HTERT RPE-1 (cell line): ENCODE measurements around the gene RGS7.
"Not testable (repeated sequence)": the region's sequence is repeated elsewhere in the genome, so short reads cannot be mapped to it uniquely, and the experiment has no call there.

Experiments used
- in situ Hi-C: fragments of 300-500 bp; cut with MboI; formaldehyde crosslinking; loops from 4 replicates; pipeline ENCODE4 v1.14.3; 2020; ENCODE audit warnings: low sequenced_read_pairs

The RGS7 gene

DNA sequence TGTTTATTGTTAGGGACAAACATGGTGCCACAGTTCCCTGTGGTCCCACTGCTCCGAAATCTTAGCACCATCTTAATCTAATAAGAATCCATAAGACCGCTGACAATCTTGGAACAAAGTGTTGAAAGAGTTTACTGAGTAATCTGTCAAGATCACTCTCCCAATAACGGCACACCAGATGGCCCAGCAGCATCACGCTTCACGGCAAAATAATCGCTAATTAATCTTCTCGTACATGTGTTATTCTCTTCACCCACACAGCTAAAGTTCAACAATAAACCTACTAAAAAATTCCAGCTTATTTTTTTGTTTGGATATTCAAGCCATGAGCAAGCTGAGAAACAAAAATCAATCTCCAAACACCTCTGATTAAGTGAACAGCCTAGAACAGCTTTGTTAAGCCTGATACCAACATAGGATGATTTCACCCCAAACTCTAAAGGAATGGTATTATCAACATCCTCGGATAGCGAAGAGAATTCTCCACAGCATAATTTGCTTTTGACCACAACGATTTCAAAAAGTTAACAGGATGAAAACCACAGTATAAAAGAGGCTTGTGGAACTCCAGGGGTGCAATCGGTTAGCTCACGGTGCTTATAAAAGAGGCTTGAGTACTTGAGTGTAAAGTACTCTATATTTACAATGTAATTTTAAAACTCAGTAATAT lies 415.2 kb downstream of the RGS7 start:
- in situ Hi-C loops: no loop called here

DNA sequence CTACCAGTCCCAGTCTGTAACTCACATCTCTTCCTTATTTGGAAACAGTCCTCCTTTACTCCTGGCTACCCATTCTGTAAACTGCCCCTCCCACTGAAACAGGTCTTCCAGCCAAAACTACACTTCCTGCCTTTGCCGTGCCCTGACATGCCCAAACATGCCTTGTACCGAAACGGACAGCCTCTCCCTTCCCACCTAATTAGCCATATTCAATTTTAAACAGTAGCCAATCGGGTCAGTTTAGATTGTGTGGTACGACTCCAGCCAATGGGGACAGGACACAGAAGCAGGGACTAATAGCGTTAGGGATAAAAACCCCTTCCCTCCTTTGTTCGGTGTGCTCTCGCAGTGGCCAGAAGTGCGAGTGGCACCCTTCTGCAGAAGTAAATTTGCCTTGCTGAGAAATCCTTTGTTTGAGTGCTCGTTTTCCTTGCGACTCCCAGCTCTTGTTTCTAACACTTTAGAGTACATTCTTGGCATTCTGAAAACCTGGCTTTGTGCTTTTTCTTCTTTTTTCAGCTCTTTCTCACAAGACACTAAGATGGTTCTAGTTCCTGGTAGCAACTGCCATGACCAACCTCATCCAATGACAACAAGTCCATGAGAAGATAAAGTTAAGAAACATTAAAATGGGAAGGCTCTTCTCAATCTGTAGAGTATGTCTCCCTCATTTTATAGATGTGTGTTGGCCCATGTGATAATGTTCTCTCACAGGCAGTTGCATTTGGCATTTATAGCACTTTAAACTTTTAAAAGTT lies 419.9 kb downstream of the RGS7 start:
- in situ Hi-C loops: no loop called here

DNA sequence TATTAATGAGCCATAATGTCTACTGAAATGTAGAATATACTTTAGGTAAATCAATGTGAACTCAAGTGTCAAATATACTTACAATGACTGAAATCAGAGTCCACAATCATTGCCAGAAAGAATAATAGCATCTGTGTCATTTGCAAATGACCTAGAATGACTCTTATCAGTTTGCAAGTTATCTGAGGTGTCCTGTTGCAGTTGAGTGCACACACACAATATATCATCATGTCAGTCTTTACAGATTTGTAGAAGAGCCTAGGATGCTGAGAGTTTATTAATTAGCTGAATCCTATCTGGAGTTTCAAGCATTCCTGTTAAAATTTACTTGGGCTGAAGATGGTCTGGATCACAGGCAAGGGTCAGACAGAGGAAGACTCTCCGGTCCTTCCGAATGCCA lies 421.1 kb downstream of the RGS7 start:
- in situ Hi-C loops: no loop called here

DNA sequence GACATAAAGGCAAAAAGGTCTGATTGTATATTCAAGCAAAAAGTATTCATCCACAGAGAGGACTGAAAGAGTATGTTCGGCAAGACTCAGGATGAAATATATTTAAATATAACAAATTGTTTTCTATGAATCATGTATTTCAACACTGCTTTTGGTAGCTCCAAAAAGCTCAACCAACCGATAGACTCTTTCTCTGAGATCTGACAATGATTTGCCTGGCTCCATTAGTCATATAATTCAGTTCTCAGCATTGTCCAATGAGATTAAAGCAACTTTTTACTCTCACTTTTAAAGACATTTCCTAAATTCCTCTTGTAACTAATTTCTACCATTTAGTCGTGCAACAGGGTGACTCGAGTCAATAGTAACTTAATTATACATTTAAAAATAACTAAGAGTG lies 426.0 kb downstream of the RGS7 start:
- in situ Hi-C loops: no loop called here

DNA sequence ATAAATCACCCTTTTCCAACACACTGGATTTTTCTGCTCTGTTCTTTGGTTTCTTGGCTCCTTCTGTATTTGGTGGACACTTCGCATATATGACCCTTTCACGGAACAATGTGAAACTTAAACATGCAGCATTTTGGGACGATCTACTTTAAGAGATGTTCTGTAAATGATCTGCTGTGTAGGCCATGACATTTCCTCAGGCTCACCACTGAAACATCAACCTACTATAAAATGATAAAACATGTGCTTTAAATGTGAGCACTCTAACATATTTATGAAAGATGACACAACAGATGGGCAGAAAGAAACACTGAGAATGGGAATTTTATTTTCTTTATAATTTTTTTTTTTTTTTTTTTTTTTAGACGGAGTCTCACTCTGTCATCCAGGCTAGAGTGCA lies 428.7 kb downstream of the RGS7 start:
- in situ Hi-C loops: no loop called here

DNA sequence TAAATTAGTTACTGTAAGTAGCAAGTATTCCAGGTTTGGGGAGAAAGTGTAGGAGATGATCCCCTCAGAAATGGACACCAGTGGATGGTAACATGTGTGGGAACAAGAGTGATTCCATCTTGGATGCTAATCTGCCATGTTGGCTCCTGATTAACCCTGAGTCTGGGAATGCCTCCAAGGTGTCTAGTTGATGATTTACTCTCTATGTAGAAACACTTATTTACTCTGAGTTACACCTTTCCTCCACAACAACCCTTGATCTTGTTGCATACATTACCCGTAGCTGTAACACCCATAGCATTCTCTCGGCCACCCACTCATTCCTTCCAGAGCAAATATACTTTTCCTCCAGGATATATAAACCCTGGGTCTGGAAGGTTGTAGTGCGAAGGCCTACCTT lies 429.2 kb downstream of the RGS7 start:
- in situ Hi-C loops: no loop called here

DNA sequence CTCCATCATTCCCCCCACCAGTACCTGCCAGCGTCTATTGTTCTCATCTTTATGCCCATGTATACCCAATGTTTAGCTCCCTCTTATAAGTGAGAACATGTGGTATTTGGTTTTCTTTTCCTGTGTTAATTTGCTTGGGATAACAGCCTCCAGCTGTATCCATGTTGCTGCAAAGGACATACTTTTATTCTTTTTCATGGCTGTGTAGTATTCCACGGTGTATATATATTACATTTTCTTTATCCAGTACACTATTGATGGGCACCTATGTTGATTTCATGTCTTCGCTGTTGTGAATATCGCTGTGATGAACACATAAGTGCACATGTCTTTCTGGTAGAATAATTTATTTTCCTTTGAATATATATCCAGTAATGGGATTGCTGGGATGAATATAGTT lies 431.7 kb downstream of the RGS7 start:
- in situ Hi-C loops: no loop called here

DNA sequence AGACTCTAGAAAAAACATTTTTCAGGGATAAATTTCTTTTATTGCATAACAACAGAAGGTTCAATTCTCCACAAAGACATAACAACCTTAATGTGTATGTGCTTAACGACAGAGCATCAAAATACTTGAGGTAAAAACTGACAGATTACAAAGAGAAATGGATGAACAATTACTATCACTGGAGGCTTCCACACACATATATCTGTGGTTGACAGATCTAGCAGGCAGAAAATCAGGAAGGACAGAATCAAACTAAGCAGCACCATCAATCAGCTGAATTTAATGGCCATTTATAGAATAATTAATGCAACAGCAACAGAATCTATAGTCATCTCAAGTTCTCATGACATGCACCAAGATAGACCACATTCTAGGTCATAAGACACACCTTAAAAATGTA lies 439.0 kb downstream of the RGS7 start:
- in situ Hi-C loops: no loop called here

DNA sequence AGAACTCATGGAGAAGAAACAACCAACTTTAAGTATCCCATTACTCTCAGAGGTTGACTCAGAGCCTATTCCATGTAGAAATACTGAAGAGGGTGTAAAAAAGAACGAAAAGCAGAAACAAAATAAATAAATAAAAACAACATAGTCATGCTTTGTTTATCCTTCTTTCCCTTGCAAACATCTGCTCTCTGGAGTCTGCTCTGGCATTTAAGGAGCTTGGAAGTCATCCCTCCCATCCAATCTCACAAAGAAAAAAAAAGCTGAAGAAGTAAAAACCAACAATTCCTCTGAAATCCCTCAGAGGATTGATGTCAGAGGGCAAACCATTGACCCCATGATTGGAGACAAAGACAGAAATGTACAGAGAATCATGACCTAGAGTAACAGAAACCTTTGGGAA lies 442.5 kb downstream of the RGS7 start:
- in situ Hi-C loops: no loop called here

DNA sequence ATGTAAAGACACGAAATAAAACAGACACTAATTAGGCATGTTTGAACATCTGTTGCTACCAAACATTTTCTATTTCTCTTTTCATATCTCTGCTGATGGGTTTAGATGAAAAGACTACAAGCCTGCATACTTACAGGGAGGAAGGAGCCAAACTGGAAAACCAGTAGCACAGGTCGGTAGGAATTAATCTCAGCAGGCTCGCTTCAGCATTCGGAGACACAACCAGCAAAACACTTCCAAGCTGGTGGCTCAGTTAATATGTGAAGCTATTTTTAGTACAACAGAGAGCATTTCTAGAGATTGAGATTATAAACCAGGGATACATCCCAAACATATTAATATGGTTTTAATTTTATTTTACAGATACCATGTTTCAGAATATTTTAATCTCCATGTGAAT lies 444.2 kb downstream of the RGS7 start:
- in situ Hi-C loops: no loop called here

DNA sequence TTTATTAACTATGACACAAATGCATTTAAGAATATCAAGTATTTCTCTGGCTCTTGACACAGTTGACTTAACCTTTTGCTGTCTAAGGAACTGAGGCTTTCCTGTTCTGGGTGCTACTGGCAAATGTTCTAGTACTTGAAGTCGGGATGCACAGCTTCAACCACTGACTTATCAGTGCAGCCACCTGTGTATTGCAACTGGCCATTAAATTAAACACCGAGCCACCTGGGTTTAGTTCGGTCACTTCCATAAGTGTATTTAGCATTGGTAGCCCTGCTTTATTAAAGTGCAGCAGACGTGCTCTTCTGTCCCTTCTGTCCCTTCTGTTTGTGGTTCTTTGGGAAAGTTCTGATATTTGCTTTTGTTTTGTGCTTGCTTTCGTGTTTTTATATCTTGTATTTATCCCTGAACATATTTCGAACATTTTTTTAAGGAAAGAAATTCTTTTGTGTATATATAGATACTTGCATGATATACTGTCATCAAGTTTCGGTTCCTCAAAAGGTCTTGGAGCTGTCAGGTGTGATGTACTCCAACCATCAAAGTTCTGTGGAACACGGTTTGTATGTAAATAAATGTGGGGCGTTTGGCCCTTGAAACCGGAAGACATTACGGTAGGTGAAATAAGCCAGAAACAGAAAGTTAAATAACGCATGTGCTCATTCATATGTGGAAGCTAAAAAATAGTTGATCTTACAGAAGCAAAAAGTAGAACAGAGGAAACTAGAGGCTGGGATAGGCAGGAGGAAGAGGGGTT lies 447.1 kb downstream of the RGS7 start:
- in situ Hi-C loops: no loop called here

DNA sequence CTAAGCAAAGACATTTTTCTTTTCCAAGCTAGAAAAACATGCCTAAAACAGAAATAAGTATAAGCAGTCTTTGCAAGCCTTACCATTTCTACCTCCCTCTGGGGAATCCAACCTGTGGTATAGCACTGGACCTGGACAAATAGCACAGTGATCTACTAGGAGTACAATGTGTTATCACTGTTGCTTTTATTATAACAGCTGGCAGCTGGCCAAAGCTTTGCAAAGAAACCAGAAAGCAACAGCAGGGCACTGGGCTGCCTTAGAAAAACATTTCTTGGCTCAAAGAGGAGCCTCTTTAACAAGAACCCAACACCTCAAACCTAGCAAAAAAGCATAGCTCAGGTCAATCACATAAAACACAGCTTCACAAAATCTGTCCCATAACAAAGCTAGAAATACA lies 450.5 kb downstream of the RGS7 start:
- in situ Hi-C loops: no loop called here

DNA sequence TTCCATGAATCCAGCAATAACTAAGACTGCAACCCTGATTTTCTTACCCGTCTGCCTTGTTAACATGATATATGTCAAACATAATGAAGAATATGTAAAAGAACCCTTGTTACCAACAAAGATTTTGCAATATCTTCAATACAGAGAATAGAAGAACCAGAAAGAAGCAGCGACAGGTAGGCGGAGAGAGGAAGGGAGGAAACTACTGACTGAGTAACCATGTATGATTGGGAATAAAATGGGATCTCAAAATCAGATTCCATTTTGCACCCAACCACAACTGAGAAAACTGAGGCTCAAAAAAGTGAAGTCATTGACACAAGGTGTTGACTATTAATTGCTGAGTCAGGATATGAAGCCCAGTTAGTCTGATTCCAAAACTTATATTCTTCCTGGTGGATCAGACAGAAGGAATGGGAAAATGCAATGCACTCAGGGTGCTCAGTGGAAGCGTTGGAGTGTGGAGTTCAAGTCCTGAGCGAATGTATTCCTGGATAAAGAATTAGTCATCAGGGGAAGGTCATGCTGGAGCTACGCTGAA lies 451.7 kb downstream of the RGS7 start:
- in situ Hi-C loops: no loop called here

DNA sequence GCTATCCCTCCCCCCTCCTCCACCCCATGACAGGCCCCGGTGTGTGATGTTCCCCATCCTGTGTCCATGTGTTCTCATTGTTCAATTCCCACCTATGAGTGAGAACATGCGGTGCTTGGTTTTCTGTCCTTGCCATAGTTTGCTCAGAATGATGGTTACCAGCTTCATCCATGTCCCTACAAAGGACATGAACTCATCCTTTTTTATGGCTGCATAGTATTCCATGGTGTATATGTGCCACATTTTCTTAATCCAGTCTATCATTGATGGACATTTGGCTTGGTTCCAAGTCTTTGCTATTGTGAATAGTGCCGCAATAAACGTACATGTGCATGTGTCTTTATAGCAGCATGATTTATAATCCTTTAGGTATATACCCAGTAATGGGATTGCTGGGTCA lies 461.6 kb downstream of the RGS7 start:
- in situ Hi-C loops: not testable (repeated sequence)

DNA sequence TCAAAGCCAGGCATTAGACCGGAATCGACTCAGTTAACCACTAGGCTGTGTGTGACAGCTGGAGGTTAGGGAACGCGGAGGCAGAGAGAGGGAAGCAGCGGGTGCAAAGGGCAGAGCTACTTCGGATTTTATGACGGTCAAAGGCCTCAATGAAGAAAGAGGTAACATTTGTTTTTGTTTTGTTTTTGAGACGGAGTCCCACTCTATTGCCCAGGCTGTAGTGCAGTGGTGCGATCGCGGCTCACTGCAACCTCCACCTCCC lies 468.3 kb downstream of the RGS7 start:
- in situ Hi-C loops: no loop called here

DNA sequence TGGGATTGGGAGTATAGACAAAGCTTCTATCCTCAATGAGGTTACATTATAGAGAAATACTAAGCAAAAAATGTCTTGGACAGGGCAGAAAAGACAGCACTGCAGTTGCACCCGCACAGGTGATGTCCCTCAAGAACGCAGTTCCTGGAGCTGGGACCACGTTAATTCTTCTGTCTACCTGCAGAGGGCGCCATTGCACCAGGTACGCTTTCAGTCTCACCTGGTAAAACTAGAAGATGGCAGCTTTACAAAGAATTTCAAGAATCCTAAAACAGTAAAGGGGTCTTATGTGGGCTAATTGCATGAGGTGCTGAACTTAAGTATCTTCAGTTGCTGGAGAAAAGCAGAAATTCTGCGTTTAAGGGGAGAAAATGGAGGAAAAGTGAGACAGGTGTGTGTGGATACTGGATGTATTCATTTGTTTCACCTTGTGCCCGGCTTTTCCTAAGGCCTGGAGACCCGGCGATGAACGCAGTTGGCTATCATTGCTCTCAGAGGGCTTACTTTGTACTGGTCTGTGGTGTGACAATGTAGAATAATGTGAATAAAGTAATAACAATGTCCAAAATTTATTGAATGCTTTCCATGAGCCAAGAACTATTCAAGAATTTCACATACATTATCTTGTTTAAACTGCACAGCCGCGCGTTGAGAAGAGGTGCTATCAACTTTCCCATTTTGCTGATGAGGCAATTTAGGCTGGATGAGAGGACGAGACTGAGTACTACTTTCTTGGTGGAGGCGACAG lies 468.8 kb downstream of the RGS7 start:
- in situ Hi-C loops: no loop called here

DNA sequence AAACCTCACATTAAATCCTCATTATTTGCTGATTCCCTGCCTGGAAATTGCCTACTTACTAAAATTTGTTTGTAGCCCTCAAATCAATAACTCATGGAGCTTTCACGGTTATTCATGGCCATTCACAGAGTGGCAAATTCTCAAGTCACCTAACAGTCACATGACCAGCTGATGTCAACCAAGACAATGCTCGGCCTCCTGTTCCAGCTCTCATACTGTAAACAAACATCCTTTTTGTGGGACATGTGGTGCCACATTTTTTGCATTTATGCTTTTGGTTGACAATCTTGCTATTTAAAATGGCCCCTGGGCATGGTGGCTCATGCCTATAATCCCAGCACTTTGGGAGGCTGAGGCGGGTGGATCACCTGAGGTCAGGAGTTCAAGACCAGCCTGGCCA lies 473.5 kb downstream of the RGS7 start:
- in situ Hi-C loops: no loop called here

DNA sequence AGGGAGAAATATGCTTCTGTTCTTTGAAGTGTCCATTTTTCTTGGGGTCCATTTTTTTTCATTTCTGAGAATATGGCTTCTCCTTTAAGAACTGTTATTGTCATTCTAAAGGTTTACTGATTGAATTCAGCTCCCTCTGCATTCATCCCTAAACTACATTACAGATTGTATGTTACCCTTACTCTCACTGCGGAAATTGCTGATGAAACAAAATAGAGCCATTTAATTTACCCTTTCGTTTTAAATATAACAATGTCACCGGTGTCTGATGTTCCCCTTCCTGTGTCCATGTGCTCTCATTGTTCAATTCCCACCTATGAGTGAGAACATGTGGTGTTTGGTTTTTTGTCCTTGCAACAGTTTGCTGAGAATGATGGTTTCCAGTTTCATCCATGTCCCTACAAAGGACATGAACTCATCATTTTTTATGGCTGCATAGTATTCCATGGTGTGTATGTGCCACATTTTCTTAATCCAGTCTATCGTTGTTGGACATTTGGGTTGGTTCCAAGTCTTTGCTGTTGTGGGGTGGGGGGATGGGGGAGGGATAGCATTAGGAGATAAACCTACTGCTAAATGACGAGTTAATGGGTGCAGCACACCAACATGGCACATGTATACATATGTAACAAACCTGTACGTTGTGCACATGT lies 474.2 kb downstream of the RGS7 start:
- in situ Hi-C loops: not testable (repeated sequence)

DNA sequence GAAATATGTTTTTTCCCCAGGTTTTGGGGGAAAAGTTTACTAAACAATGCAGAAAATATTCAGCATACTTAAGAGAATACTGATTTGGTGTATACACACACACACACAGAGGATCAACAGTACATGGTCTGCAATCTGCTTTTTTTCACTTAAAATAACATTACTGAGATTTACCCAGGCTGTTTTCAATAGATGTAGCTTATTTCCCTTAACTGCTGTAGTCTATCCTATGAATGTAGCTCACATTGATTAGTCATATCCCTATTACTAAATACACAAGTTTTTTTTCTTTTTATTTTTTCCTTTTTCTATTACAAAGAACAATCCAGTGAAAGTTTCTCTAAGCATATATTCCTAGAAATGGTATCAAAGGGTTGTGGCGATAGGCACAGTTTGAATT lies 478.4 kb downstream of the RGS7 start:
- in situ Hi-C loops: no loop called here

DNA sequence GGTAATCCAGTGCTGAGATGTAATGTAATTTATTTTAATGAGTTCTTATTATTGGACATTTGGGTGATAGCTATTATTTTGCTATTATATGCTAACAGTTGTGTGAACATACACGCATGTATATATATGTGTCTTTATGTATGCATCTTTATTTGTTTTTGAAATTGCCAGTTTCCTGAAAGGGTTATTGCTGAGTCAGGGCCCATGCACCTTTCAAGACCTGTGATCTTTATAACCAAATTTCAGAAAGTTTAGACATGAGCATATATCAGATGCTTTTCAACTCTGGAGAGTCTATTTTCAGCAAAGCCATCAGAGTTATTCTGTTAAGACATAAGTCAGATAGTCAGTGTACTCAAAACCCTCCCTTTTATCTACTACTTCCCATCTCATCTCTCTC lies 479.4 kb downstream of the RGS7 start:
- in situ Hi-C loops: no loop called here

DNA sequence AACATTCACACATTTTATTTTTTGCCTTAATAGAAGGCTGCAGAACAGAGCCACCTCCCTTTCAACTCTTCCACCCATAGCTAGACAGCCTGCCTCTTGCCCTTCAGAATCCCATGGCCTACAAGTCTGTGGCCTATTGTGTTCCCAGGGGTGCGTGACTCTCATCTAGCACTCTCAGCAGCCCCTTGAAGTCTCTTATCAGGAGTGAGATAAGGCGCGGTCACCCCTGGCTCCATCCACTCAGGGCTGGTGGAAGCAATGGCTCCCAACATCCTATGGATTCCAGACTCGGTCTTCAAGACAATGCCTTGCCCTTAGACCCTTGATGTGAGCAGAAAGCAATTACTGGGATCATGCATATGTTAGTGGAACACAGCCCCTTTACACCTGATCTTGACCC lies 480.9 kb downstream of the RGS7 start:
- in situ Hi-C loops: no loop called here
